GM21423 (cell line): ENCODE data around the gene FIZ1.

Experiments used
- ATAC-seq: cut with Tn5 transposase; IDR thresholded peaks from one replicate; pipeline ENCODE4 v1.9.1; 2021; ENCODE audit warnings: mild to moderate bottlenecking, moderate library complexity; ENCODE audit not compliant: unreplicated experiment

Gene FIZ1

GRCh38 chr19:55614711-55615542, 15.6 kb upstream of the FIZ1 start:
- ATAC-seq = no peak

- no peak for ATAC-seq
Measured at GRCh38 chr19:55613930-55614710, 14.8 kb upstream of the FIZ1 start.

- no peak for ATAC-seq
Measured at GRCh38 chr19:55613396-55613795, 14.1 kb upstream of the FIZ1 start.

GRCh38 chr19:55611983-55612645, 12.8 kb upstream of the FIZ1 start:
- ATAC-seq = no peak

- no peak for ATAC-seq
Measured at GRCh38 chr19:55611300-55611982, 12.1 kb upstream of the FIZ1 start.

GRCh38 chr19:55609326-55609725, 10.0 kb upstream of the FIZ1 start:
- no peak for ATAC-seq

- ATAC-seq = no peak
Measured at GRCh38 chr19:55606817-55607216, 7.5 kb upstream of the FIZ1 start.

- ATAC-seq = no peak
Measured at GRCh38 chr19:55606471-55606787, 7.1 kb upstream of the FIZ1 start.

- ATAC-seq = peak; percentile 35
Measured at GRCh38 chr19:55605637-55606470, 6.5 kb upstream of the FIZ1 start, which contains the start of gene ZNF865. ZNF865 (plus strand) TSS chr19:55605647; CDS start chr19:55613619, 7,972 bp downstream.

GRCh38 chr19:55605207-55605636, 5.9 kb upstream of the FIZ1 start:
- peak; percentile 68 for ATAC-seq

GRCh38 chr19:55603581-55604292, 4.4 kb upstream of the FIZ1 start:
- ATAC-seq = no peak

GRCh38 chr19:55603115-55603514, 3.8 kb upstream of the FIZ1 start:
- ATAC-seq = no peak

GRCh38 chr19:55602104-55603001, 3.0 kb upstream of the FIZ1 start:
- no peak for ATAC-seq

- no peak for ATAC-seq
Measured at GRCh38 chr19:55601084-55601483, 1.8 kb upstream of the FIZ1 start.

- ATAC-seq = no peak
Measured at GRCh38 chr19:55600662-55601028, 1.3 kb upstream of the FIZ1 start.

GRCh38 chr19:55599842-55600661, 735 bp upstream of the FIZ1 start, which contains the start of gene ZNF524:
ZNF524 (plus strand) TSS chr19:55600288; CDS start chr19:55602113, 1,825 bp downstream.
- ATAC-seq = peak; percentile 46

GRCh38 chr19:55598719-55599467, 424 bp downstream of the FIZ1 start:
- peak; percentile 43 for ATAC-seq
